Gastroesophageal sphincter (tissue), 3 donors: ENCODE results near the gene CPA4.

Experiments
- CTCF ChIP-seq, 4 experiments: fragments of 200-600 bp in 2 of 4; fragments of 450-650 bp in 2 of 4; sonication (generic) in 1 of 4; IDR thresholded peaks; one replicate each; pipeline ENCODE4 v1.5.1; 2017 to 2019; ENCODE audit warnings: antibody characterized with exemption in 4 of 4, mild to moderate bottlenecking in 2 of 4, moderate library complexity in 2 of 4
- EP300 ChIP-seq: sonication (generic); formaldehyde crosslinking; IDR thresholded peaks from one replicate; pipeline ENCODE4 v1.6.1; 2017; ENCODE audit warnings: antibody characterized with exemption, mild to moderate bottlenecking
- POLR2A ChIP-seq, 2 donors: fragments of 450-650 bp; IDR thresholded peaks; one replicate each; pipeline ENCODE4 v1.6.1; 2017; ENCODE audit warnings: antibody characterized with exemption in 2 of 2, mild to moderate bottlenecking in 2 of 2, moderate library complexity in 1 of 2

- TF ChIP-seq CTCF (IDR thresholded peaks at IDR 0.05) (no peak), POLR2A (IDR thresholded peaks at IDR 0.05) (no peak), EP300 (no peak)
Measured at GRCh38 chr7:130279906-130280305, 13.1 kb upstream of the CPA4 start.
